DMS153 (cell line): Measurements from ENCODE around the gene CMSS1.

Experiments
- DNase-seq: peaks from one replicate; lab custom pipeline; 2025; lab: John Stamatoyannopoulos, UW

Gene CMSS1

GRCh38 chr3:99903869-99904268, 86.2 kb downstream of the CMSS1 start:
- no peak for DNase-seq

GRCh38 chr3:99907959-99908544, 90.4 kb downstream of the CMSS1 start:
- no peak for DNase-seq

- DNase-seq: no peak
These were observed 92.2 kb downstream of the CMSS1 start for GRCh38 chr3:99909714-99910495.

DNA sequence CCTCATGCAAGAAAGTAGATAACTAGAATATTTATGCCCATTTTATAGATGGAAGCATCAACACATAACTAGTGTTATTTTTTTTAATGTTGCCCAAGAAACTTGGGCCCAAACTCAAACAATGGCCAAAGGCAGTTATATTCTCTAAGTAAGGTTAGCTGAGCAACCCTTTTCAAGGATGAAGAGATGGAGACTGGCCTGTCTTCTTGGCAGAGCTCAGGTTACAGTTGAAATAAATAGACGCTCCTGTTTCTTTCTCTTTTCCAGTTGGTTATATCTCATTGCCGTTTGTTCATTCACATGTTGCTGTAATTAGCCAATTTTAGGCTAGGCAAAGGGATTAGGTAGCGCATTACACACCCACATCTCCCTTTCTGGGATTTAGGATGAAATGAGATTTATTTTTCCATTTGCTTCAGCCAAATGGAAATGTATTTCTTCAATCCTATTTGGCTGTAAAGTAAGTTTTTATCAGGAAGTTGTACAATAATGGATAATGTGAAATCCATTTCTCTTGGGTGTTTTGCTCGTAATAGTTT, 93.2 kb downstream of the CMSS1 start:
- no peak for DNase-seq

- DNase-seq: no peak
These were observed 93.8 kb downstream of the CMSS1 start for GRCh38 chr3:99911433-99911832.

DNA sequence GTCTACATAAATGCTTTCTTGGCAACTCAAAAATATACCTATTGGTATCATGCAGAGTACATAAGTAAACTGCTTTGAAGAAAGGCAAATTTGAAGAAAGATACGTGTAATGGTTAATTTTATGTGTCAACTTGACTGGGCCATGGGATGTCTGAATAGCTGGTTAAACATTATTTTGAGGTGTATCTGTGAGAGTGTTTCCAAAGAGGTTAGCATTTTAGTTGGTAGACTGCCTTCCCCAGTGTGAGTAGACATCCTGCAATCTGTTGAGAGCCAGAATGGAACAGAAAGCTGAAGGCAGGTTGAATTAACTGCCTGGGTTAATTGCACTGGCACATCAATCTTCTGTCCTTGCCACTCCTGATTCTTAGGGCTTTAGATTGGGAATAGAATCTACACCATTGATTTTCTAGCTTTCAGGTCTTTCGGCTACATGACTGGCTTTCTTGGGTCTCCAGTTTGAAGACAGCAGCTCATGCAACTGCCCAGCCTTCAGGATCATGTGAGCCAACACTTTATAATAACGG, 98.3 kb downstream of the CMSS1 start:
- no peak for DNase-seq

DNA sequence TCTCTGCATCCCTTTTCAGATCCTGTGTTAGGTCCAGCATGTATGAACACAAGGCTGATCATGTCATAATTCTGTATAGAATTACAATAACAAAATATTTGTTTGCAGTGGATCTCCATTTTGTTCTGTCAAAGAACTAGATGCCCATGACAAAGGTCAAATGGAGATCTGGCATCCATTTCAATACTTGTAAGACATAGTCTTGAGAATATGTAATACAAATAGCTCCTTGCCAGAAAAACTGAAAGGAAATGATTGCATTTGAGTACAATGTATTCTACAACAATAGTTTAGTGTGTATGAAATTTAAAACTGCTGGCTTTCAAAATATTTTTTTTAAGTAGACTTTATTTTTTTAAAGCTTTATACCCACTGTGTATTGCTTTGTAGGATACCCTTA, 101.1 kb downstream of the CMSS1 start:
- no peak for DNase-seq

- DNase-seq: no peak
These were observed 102.0 kb downstream of the CMSS1 start for GRCh38 chr3:99919694-99920093.

GRCh38 chr3:99920481-99921376, 103.1 kb downstream of the CMSS1 start:
- DNase-seq: peak; percentile 46

- no peak for DNase-seq
These were observed 103.7 kb downstream of the CMSS1 start for GRCh38 chr3:99921377-99921695.

- no peak for DNase-seq
These were observed 104.3 kb downstream of the CMSS1 start for GRCh38 chr3:99921986-99922385.

GRCh38 chr3:99923873-99924272, 106.2 kb downstream of the CMSS1 start:
- DNase-seq: no peak

GRCh38 chr3:99925584-99926230, 108.0 kb downstream of the CMSS1 start:
- peak; percentile 72 for DNase-seq

DNA sequence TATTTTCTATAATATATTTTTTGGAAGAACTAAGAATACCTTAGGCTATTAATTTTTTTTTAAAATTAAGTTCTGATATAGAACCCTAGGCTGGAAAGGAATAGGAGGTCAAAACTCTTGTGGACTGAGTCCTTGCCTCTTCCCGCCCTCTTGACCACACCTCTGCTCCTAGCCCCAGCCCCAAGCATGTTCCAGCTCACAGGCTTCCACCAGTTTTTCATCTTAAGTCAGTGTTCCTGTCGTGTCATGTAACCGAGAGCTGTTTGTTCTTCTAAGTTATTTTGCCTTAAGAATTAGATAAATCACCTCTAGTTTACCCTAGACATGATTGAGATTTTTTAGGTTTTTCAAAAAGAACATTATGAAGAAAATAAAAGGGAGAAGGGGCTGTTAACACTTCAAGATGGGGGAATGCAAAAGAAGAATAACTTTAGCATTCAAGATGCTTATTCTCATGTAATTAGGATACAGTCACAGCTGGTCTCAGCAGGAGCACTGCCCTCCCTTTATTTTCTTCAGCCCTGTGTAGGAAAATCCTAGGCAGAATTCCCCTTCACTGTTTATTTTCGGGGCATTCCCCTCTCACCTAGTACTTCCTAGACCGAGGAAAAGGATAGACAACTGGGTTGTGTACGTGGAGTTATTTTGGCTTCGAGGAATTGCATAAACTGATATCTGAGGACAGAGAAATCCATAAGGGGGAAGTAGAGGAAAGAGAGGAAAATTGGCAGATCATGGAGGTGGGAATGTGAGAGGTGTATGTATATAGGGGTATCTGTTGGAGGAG, 110.2 kb downstream of the CMSS1 start:
- DNase-seq: no peak

DNA sequence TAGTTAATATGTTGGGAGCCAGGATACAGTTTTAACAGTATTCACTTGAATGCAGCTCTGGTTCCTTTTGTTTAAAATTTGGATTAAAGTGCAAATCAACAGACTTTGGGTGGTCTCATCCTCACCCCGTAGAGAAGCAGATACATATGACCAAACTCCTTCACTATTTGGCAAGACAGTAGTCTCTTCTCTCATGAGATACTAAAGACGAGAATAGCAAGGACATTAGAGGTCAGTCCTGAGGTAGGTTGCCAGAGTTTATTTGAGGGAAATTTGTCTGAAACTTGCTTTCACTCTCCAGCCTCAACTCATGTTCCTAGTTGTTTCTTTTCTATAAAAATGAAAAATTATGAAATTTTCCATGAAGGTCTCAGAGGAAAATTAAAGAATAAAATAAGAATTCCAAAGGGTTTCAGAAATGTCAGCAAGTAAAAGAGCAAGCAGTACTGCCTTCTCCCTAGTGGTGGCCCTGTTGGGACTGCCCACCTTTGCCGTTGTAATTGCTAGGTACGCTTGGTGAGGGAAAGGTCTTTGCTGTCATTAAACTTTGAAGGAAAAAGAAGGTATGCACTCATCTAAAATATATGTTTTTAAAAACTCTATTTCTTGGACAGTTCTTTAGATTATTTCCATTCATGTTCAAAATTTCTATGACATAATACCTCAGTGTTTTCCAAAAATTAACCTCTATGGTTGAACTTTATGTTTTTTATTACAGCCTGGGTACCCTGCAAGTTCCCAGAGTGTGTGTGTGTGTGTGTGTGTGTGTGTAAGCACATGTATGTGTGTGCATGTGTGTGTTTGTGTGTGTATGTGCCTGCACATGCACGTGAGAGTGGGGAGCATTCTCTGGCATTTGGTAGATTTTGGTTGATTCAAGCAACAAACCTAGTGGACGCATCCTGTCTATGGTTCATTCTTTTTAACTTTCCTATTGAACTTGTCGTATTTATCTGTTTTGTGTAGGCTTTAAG, 111.4 kb downstream of the CMSS1 start:
- no peak for DNase-seq

DNA sequence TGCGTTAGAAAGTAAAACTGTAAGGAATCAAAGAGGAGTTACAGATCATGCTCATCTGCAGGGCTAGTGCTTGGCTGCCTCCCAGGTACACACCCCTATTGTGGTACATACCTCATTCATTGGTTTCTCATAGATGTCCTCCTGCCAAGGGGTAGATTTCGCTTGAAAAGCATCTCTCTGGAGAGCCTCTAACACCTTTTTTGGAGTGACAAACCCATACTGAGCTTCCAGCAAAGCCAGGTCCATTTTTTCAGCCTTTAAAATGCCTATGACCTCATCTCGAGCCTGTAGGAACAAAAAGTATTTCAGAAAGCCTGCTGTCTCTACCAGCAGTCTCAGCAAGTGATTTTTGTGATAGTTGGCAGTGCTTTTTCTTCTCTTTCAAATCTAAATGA, 112.1 kb downstream of the CMSS1 start:
- no peak for DNase-seq

- DNase-seq: no peak
These were observed 113.4 kb downstream of the CMSS1 start for GRCh38 chr3:99931059-99931458.

- no peak for DNase-seq
These were observed 116.5 kb downstream of the CMSS1 start for GRCh38 chr3:99933971-99934750.
